Stimulated activated CD8-positive, alpha-beta memory T cell treated with anti-CD3 and anti-CD28 coated beads, Interleukin-15, amount 100 ng/mL, for 1 hour (primary cell): ENCODE results near the gene ELL2.
"Not testable (repeated sequence)": the region's sequence is repeated elsewhere in the genome, so short reads cannot be mapped to it uniquely, and the experiment has no call there.

ENCODE experiments used
- DNase-seq: peaks from one replicate; pipeline ENCODE4 v3.0.0-alpha.2; 2020; ENCODE audit warnings: low read depth

The ELL2 gene

GRCh38 chr5:95930141-95930930 lies 31.3 kb downstream of the ELL2 start:
- DNase-seq, result no peak

- no peak for DNase-seq
Measured at GRCh38 chr5:95928724-95929253, 32.9 kb downstream of the ELL2 start.

GRCh38 chr5:95927927-95928723 lies 33.5 kb downstream of the ELL2 start:
- no peak for DNase-seq

GRCh38 chr5:95927300-95927699 lies 34.4 kb downstream of the ELL2 start:
- DNase-seq, result not testable (repeated sequence)

- no peak for DNase-seq
Measured at GRCh38 chr5:95925939-95926338, 35.7 kb downstream of the ELL2 start.

- DNase-seq, result no peak
Measured at GRCh38 chr5:95925378-95925744, 36.3 kb downstream of the ELL2 start.

- no peak for DNase-seq
Measured at GRCh38 chr5:95924720-95925377, 36.8 kb downstream of the ELL2 start.

GRCh38 chr5:95923918-95924544 lies 37.6 kb downstream of the ELL2 start:
- no peak for DNase-seq

- no peak for DNase-seq
Measured at GRCh38 chr5:95922798-95923197, 38.9 kb downstream of the ELL2 start.

GRCh38 chr5:95921501-95921900 lies 40.1 kb downstream of the ELL2 start:
- no peak for DNase-seq

GRCh38 chr5:95920822-95921221 lies 40.8 kb downstream of the ELL2 start:
- DNase-seq, result no peak

GRCh38 chr5:95919658-95920057 lies 42.0 kb downstream of the ELL2 start:
- DNase-seq, result no peak

- no peak for DNase-seq
Measured at GRCh38 chr5:95918421-95919006, 43.1 kb downstream of the ELL2 start.

- no peak for DNase-seq
Measured at GRCh38 chr5:95917207-95917606, 44.4 kb downstream of the ELL2 start.

GRCh38 chr5:95916687-95917085 lies 45.0 kb downstream of the ELL2 start:
- DNase-seq, result no peak

- no peak for DNase-seq
Measured at GRCh38 chr5:95915999-95916686, 45.5 kb downstream of the ELL2 start.

GRCh38 chr5:95913663-95914062 lies 48.0 kb downstream of the ELL2 start:
- DNase-seq, result no peak

- no peak for DNase-seq
Measured at GRCh38 chr5:95912029-95912428, 49.6 kb downstream of the ELL2 start.

- DNase-seq, result no peak
Measured at GRCh38 chr5:95910521-95910920, 51.1 kb downstream of the ELL2 start.

GRCh38 chr5:95909738-95910137 lies 51.9 kb downstream of the ELL2 start:
- DNase-seq, result no peak

GRCh38 chr5:95908799-95909198 lies 52.9 kb downstream of the ELL2 start:
- no peak for DNase-seq
